ENCODE measurements around the gene ABCC10.
"Not testable (repeated sequence)": the region's sequence is repeated elsewhere in the genome, so short reads cannot be mapped to it uniquely, and the experiment has no call there.

ABCC10 gene

DNA sequence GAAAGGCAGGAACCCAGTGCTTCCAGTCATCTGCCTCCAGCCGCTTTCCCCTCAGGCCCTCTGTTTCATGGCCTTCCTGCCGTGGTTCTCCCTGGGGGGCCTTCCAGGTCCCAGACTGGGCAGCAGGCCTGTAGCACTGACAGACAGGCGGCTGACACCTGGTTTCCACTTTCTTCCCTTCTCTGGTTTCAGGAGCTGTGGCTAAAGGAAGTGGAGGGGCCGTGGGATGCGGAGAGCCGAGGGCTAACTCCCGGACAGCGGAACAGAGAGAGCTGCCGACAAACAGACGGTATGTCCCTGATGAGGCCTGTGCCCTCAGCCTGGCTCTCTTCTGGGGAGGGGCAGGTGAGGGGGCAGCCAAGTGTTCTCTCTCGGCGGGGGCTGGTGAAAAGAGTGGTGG lies 70.3 kb downstream of the ABCC10 start:
- no peak for FAIRE-seq

DNA sequence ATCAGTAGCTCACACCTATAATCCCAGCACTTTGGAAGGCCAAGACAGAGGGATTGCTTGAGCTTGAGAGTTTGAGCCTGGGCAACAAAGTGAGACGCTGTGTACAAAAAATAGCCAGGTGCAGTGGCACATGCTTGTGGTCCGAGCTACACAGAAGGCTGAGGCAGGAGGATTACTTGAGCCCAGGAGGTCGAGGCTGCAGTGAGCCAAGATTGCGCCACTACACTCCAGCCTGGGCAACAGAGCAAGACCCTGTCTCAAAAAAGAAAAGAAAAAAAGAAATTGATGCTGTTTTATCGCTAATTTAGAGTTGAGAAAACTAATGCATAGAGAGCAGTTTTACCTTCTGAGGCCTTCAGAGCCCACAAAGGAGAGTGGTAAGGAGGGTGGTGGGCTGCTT lies 71.0 kb downstream of the ABCC10 start:
- FAIRE-seq, result not testable (repeated sequence)

DNA sequence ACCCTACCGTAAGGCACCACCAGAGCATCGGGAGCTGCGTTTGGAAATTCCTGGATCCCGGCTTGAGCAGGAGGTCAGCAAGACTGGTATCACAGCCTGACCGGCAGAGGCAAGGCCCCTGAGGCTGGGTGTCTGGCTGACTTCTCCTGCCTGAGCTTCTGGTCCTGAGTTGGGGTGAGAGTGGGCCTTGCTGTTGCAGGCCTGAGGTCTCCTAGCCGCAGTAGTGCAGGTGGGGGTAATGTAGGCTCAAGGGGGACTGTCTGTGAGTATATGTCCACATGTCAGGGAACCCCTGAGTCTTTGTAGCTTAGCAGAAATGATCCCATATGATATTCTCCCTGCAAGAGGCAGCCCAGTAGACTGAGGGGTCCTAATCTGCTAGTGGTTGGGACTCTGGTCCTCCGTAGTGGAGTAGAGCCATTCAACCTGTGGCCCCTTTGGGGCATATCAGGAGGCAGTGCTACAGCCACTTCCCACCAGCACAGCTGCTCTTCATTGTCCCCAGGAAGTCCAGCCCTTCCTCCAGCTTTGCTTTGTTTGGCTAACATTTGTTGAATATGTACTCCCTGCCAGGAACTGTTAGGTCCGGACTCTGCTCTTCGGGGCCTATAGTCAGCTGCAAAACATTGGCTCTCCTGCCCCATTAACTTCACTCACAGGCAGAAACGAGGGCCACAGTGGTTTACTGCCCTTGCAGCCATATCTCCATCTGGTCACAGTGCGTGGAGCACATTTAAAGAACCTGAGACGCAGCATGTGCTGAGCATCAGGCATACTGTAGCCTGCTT lies 71.9 kb downstream of the ABCC10 start:
- no peak for FAIRE-seq
